GM19023 (cell line): ENCODE measurements around the gene ZNF296.

ENCODE experiments used
- ATAC-seq: cut with Tn5 transposase; IDR thresholded peaks from one replicate; pipeline ENCODE4 v1.9.1; 2021; ENCODE audit warnings: mild to moderate bottlenecking, moderate library complexity; ENCODE audit not compliant: unreplicated experiment

ZNF296 gene

GRCh38 chr19:45103508-45104319 lies 27.4 kb upstream of the ZNF296 start:
- no peak for ATAC-seq

- no peak for ATAC-seq
Observed at GRCh38 chr19:45103156-45103507, 26.9 kb upstream of the ZNF296 start.

- no peak for ATAC-seq
Observed at GRCh38 chr19:45102481-45102880, 26.2 kb upstream of the ZNF296 start.

- no peak for ATAC-seq
Observed at GRCh38 chr19:45101806-45102205, 25.5 kb upstream of the ZNF296 start.

GRCh38 chr19:45100846-45101252 lies 24.6 kb upstream of the ZNF296 start:
- ATAC-seq, result no peak

- ATAC-seq, result no peak
Observed at GRCh38 chr19:45100201-45100600, 23.9 kb upstream of the ZNF296 start.

- ATAC-seq, result no peak
Observed at GRCh38 chr19:45099467-45100191, 23.4 kb upstream of the ZNF296 start.

GRCh38 chr19:45098521-45099466 lies 22.5 kb upstream of the ZNF296 start:
- no peak for ATAC-seq

- no peak for ATAC-seq
Observed at GRCh38 chr19:45097776-45098520, 21.7 kb upstream of the ZNF296 start.

- ATAC-seq, result no peak
Observed at GRCh38 chr19:45097450-45097775, 21.1 kb upstream of the ZNF296 start.

GRCh38 chr19:45096700-45097099 lies 20.4 kb upstream of the ZNF296 start:
- ATAC-seq, result no peak

GRCh38 chr19:45095496-45096413 lies 19.5 kb upstream of the ZNF296 start:
- no peak for ATAC-seq

GRCh38 chr19:45094707-45095106 lies 18.4 kb upstream of the ZNF296 start:
- ATAC-seq, result no peak

- ATAC-seq, result no peak
Observed at GRCh38 chr19:45094137-45094536, 17.9 kb upstream of the ZNF296 start.

GRCh38 chr19:45092747-45093678 lies 16.7 kb upstream of the ZNF296 start, which contains the start of gene PPP1R37:
Gene PPP1R37 (plus strand): TSS chr19:45093179. CDS start chr19:45093326, 147 bp downstream.
- ATAC-seq, result peak; percentile 55

- ATAC-seq, result peak; percentile 64
Observed at GRCh38 chr19:45091031-45091923, 15.0 kb upstream of the ZNF296 start.

- ATAC-seq, result no peak
Observed at GRCh38 chr19:45090606-45091005, 14.3 kb upstream of the ZNF296 start.
